Activated T-cell treated with anti-CD3 and anti-CD28 coated beads, Interleukin-2, amount 50 U/mL, for 48 hours (primary cell): ENCODE results near the gene FOXL1.

ENCODE experiments used
- DNase-seq, 2 experiments: peaks; one replicate each; pipeline ENCODE4 v3.0.0-alpha.2; 2020

FOXL1 gene

DNA sequence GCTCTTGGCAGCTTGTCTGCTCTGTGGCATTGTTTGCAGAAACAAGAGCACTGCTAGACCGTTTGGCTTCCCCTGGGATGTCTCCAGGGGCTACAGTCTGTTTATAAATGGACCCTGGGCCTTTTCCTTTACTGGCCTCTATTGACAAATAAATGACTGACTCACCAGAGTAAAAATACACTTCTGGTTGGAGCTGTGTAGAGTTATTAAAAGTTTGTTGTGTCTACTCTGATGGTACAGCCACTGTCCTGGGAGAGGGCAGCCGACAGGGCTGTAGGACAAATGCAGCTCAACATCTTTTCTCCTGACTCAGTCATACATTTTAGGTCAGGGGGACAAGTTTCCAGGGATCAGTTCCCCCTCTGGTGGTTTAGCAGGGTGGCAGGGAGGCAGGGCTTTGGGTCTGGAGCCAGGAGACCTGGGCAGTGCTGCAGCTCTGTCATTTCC is 30.0 kb downstream of the FOXL1 start:
- DNase-seq, result no peak

DNA sequence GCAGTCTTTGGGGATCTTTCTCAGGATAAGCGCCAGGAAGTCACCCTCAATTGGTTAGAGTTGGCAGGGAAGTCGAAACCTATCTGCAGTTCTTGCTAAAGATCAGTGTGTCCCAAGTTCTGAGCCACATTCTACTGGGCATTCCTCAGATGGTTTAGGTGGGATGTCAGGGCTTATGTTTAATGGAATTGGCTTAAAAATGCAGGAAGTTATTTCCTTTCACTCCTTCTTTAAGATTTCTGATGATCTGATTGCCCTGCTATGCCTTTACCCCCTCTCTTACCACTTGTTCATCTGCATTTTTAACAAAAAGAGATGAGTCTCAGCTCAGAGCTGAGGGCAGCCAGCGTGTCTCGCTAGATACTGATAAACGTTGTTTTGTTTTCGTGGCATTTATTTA is 30.8 kb downstream of the FOXL1 start:
- DNase-seq, result no peak

DNA sequence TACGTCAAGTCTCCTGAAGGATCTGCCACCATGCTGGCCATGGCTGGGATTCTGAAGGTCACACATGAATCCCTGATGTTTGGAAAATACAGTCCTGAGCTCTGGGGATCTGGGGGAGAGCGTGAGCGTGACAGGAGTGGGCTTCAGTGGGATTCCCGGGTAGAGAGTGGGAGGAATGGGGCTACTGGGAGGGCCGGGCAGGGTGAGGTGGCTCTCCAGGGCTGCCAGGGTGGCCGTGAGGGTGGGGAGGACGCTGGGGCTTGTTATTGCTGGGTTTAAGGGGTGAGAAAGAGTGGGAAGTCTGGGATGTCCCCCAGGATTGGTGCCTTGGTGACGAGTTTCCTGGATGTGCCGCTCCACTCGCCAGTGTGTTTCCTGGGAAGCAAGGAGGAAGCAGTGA is 31.3 kb downstream of the FOXL1 start:
- DNase-seq, result no peak

DNA sequence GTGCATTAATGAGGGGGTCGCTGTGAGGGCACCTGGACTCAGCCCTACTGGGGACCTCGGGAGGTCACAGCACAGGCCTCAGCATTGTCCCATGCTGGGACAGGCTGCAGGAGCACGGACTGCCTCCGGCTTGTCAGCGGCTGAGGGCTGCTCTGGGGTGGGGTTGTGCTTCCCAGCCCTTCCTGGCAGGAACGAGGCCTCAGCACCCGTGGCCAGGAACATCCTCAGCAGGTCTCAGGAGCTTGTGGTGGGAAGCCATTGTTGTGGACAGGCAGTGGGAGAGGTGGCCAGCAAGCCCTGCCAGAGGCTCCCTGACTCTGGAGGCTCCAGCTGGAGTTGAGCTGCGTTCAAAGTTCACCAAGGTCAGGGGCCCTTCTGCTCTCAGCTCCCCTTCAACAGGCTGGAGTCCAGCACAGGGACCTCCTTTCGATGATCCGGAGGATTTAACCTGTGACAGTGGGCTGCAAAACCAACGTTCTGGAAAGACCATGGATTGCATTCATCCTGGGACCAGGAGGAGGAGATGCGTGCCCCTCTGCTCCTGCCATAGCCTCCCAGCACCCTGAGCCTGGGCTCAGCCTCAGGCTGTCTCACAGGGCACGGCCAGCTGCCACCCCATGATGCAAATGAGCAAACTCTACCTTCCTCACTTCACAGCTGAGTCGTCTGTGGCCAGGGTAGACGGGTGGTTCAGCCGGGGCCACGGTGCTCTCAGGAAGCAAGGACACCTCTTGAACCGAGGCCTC is 32.6 kb downstream of the FOXL1 start:
- DNase-seq, result no peak

DNA sequence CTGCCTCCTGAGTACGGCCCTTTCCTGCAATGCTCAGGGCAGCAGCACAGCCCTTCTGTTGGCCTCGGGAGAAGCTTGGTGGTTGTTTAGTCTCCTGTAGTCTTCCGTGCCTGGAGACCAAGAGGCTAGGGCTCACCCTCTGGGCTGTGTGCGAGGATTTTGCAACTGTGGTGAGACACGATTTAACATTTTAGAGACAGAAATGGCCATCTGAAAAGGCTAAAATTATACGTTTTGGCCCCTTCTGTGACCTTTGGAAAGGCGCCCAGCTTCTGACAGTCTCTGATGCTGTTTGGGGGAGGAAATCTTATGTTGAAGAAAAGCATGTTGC is 33.1 kb downstream of the FOXL1 start:
- DNase-seq, result no peak

DNA sequence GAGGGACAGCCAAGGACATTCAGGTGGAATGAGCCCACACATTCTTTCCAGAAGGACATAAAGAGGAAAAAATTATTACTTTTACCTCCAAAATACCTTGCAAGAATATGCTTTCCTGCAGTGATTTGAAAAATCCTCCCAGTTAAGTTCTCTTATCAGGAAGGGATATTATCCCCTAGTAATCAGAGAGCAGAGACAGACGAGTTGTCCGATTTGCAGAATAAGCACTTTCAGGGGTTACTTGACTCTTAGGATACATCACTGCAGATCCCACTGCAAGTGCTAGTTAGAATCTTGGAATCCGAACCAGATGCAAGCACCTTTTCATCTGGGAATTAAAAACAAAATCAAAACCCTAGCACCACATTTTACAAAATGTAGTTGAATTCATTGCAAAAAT is 33.6 kb downstream of the FOXL1 start:
- DNase-seq, result no peak

DNA sequence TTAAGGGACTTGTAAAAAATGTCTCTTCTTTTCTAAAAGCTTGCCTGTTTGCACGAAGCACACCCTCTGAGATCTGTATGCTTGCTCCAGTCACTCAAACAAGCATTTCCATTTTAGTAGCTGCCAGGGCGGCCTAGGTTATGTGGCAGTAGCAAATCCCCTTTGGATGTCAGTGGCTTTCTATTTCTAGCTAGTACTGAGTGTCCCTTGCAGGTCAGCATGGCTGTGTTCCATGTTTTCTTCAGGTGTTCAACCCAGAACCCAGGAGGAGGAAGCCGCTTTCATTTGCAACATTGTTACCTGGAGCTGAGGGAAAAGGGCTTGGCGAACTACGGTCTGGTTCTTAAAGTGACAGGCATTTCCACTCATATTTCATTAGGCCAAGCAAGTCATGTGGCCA is 36.4 kb downstream of the FOXL1 start:
- DNase-seq, result no peak

DNA sequence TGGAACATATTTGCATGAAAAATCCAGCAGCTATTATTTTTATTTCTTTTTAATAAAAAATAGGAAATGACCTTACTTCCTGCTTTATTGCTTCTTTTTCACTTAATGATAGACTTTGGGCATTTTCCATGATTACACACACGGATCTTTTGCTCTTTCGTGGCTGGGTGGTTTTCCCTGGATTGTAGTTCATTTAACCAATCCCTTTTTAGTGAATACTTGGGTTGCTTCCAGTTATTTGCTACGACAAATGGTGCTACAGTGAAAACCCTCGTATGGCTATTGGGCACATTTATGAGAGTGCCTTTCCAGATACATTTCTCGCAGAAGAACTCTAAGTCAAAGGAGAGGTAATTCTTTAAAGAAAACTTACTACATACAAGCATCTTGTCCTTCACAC is 38.6 kb downstream of the FOXL1 start:
- DNase-seq, result no peak

DNA sequence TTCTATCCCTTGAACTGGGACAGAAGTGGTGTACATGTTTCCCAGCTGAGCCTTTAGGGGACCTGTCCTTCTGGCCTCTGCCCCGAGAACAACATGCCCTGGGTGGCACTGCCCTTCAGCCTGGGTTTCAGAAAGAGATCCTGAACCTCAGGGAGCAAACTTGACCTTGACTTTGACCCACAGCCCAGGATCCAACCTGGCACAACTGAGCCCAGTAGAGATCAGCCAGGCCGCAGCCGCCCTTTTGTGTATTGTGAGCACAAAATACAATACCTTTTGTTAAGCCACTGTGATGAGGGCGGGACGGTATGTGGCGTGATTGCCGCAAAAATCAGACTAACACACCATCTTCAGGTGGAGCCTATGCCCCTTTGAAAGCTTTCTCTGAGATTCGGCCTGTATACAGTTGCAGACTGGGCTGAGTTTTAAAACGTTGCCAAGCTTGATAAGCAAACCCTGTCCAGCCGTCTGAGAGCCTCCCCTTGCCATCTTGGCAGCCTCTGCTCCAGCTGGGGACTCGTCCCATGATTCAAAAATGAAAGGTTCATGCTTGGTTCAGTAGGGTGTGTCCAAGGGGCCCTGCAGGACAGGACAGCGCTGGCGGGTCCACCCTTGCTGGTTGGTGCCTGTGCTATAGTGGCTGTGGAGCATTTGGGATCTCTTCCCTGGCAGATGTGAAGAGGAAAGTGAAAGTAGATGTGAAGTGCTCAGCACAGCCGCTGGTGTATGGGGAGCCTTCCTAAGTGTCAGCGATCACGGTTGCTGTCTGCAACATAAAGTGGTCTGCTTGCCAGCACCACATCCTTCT is 40.3 kb downstream of the FOXL1 start:
- DNase-seq, result no peak

DNA sequence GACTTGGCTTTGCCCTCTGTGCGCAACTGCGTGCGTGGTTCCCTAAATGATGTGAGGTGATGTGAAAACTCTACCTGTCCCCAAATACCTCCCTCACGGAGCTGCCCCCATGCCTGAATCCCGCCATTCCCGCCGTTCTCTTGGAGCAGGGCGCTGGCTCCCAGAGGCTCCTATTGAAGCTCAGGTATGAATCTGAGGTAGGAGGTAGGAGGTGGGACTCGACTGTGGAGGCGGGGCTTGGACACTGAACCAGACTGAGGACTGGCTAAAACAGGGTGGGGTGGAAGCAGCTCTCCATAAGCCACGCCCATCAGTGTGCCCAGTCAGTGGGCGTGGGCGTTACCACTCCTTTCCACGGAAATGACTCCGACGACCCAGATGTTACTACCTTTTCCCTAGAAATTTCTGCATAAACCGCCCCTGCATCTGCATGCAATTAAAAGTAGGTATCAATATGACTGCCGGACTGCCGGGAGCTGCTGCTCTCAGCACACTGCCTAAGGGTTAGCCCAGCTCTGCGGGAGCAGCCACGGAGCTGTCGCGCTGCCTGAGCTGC is 41.0 kb downstream of the FOXL1 start:
- no peak for DNase-seq

DNA sequence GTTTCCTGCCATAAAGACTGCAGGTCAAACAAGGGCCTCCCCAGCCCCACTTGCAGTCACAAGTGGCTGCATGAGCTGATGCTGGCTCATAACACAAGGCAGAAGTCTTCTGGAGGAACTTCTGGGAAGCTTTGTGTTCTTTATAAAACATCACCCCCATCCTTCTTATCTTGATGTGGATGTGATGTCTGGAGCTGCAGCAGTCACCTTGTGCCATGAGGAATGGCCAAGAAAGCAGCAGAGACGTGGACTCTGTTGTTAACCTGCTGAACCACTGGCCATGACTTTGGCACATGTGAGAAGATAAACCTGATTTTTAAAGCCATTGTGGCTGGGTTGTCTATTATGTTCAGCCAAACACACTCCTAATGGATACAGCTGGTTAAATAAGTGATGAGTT is 41.8 kb downstream of the FOXL1 start:
- DNase-seq, result no peak

DNA sequence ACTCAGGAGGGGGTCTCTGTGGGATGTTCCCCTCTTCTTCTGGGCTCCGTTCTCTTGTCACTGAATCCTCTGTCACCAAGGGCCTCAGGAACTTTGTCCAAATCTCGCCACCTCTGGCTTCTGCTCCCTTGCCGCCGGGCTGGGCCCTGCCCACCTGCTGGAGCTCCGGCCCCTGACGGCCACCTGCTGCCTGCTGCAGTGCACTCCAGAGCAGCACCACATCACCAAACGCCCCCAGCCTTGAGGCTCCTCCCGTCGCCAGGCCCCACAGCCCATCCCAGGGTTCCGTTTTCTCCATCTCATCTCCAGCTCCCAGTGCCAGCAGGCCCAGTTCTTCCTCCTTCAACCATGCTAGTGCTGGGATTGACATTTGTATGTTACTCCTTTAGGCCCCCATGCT is 43.6 kb downstream of the FOXL1 start:
- DNase-seq, result no peak

DNA sequence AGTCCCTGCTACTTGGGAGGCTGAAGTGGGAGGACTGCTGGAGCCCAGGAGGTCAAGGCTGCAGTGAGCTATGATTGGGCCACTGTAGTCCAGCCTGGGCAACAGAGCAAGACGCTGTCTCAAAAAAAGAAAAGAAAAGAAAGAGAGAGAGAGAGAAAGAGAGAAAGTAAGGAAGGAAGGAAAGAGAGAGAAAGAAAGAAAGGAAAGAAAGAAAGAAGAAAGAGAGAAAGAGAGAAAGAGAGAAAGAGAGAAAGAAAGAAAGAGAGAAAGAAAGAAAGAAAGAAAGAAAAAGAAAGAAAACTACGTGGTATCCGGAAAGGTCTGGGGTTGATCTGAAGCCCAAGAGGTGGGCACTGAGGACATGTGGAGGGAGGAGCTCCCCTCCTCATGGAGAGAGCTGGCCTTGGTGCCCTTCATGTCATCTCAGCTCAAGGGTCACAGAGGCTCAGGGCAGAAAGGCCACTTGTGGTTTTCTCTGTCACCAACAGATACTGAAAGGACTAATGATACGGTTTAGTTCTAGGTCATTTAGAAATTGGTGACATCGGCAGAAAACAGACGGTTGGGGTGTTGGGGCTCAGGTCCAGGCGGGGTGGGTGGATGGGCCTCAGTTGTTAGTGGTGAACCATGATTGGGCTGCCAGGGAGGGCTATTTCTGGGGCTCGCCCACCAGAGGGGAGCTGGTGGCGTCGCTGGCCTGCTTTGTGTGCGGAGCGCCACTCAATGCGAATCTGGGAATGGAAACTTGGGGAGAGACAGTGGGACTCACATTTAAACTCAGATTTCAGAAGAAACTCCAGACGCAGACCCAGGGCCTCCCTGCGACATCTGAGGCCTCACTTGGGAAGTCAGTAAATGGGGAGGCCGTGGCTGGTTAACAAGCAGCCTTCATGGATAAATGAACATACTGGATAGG is 44.6 kb downstream of the FOXL1 start:
- no peak for DNase-seq

DNA sequence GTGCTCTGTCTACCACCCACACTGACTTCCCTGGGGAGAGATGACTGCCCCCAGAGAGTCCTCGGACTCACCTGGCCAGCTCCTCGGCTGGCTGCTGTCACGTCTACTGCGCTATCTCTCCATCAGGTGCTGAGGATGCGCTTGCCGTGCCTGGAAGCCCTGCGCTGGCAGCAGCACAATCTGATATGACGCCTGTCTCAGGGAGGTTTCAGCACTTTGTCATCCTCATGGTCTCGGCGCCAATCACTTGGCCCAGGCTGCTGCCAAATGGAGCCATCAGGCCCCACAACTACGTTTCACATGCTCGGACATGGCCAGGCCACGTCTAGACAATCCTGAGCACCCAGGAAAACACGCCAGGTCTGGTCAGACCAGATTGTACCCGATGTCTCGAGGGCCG is 46.7 kb downstream of the FOXL1 start:
- no peak for DNase-seq

DNA sequence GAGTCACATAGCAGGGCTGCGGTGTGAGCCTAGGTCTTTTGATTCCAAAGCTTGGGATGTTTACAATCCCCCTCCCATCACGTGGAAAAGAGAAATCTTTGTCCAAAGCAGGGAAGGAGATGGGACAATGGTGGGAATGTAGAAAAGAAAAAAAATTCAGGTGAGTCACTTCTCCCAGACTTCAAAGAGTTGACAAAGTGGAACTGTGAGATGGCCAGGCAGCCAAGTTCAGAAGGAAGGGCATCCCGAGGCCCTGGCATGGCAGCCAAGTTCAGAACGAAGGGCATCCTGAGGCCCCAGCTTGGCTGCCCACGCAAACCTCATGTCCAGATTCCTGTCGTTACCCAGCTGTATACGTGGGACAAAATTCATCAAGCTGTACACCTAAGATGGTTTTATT is 47.5 kb downstream of the FOXL1 start:
- DNase-seq, result no peak

DNA sequence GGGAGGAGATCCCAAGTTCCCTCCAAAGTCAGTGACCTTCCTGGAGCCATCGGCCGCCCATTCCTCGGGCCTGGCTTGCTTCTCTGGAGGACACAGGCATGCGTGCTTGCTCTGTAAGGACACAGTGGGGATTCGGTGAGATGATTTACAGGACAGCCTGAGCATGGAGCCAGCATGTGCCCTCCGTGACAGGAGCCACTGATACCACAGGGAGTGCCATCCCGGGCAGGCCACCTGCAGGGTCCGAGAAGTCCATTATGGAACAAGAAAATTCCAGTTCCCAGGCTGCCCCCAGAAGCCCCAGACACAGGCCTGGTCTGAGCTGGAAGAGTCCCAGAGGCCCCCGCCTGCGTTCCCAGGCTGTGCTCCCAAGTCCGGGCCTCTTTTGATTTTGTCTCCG is 47.9 kb downstream of the FOXL1 start:
- DNase-seq, result no peak

DNA sequence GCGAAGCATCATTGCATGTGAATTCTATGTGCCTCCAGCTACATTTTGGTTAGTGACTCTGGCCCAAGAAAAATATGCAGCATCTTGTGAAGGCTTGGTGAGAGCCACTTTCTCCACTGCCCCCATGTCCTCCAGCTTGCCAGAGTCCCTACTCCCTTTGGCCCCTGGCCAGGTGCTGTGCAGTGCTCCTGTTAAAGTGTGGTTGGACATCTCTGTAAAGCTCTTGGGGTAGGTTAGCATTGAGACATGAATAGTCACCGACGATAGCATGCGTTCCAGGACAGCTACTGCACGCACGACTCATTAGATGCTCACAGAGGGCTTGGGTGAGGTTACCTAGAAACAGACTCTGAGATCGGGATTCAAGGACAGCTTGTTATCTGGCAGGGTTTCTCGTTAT is 48.6 kb downstream of the FOXL1 start:
- DNase-seq, result no peak

DNA sequence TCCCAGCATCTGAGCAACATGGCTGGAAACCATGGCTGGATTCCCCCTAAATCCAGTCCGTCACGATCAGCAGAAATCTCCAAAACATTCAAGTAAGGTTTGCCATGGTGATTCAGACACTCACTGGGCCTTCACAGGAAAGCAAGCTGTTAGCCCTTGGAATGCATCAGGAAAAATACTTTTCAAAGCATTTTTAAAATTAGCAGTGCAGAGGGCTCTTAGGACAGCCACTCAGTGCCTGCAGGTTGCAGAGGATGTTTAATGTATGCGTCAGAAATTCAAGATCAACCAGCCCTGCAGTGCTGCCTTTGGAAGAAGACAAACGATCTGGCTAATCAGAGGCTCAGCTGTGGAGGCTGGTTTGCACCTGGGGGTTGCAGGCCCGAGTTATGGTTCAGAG is 50.3 kb downstream of the FOXL1 start:
- no peak for DNase-seq

DNA sequence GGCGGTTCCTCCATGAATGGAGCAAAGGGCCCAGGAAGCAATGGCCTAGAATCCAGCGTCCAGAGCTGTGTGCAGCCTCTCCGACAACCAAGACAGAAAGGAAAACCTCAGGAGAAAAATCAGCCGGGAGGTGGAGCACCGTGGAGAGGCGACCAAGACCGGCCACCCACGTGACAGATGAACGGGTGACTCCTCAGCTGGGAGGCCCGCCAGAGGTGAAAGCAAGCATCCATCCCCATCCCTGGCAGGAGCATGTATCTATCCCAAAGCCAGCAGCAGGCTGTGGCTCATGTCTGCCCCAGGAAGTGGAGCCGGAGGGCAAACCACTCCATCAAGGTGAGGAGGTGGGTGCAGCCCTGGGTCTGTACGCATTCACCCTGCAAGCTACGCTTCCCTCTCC is 52.1 kb downstream of the FOXL1 start:
- no peak for DNase-seq

DNA sequence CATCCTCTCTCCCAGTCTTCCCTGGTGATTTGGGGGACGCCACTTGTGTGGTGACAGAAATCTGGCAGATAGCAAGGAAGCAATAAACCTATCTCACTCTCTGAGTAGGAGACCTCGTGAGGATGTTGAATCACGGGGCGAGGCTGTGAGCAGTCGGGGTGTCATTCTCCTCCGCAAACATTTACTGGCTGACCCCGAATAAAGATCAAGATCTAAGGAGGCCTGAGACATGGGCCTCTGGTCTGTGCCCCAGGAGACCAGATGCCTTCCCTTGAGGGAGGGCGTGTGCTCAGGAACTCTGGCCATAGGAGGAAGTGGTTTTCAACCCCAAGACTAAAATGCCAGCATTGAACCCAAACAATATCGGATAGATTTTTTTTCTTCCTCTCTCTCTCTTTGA is 53.1 kb downstream of the FOXL1 start:
- DNase-seq, result no peak
